Activated T-cell treated with anti-CD3 and anti-CD28 coated beads, Interleukin-2, amount 50 U/mL, for 48 hours (primary cell): Measurements from ENCODE around the gene SPINK8.
"Not testable (repeated sequence)": the region's sequence is repeated elsewhere in the genome, so short reads cannot be mapped to it uniquely, and the experiment has no call there.

ENCODE experiments used
- DNase-seq, 2 experiments: peaks; one replicate each; pipeline ENCODE4 v3.0.0-alpha.2; 2020

Gene SPINK8

GRCh38 chr3:48276911-48277641 lies 56.4 kb downstream of the SPINK8 start:
- DNase-seq = no peak

- no peak for DNase-seq
Measured at GRCh38 chr3:48275287-48276027, 58.0 kb downstream of the SPINK8 start.

GRCh38 chr3:48274452-48274851 lies 59.0 kb downstream of the SPINK8 start:
- no peak for DNase-seq

GRCh38 chr3:48273594-48274211 lies 59.8 kb downstream of the SPINK8 start:
- peak; percentile 69 to 71 for DNase-seq

GRCh38 chr3:48271763-48272498 lies 61.5 kb downstream of the SPINK8 start:
- DNase-seq = no peak

- DNase-seq = not testable (repeated sequence)
Measured at GRCh38 chr3:48271223-48271622, 62.2 kb downstream of the SPINK8 start.

GRCh38 chr3:48270306-48270705 lies 63.2 kb downstream of the SPINK8 start:
- no peak for DNase-seq

- no peak for DNase-seq
Measured at GRCh38 chr3:48269592-48269991, 63.9 kb downstream of the SPINK8 start.

- peak; percentile 79 to 84 for DNase-seq
Measured at GRCh38 chr3:48268936-48269561, 64.4 kb downstream of the SPINK8 start.

GRCh38 chr3:48268381-48268935 lies 65.0 kb downstream of the SPINK8 start:
- DNase-seq = peak; percentile 88 to 89

- no peak for DNase-seq
Measured at GRCh38 chr3:48267782-48268181, 65.7 kb downstream of the SPINK8 start.

- no peak for DNase-seq
Measured at GRCh38 chr3:48258530-48258929, 74.9 kb downstream of the SPINK8 start.
